GM10266 (cell line): ENCODE data around the gene ZBTB7B.

Source experiments
- DNase-seq: peaks from one replicate; pipeline ENCODE4 v3.0.0; 2012; ENCODE audit errors: extremely low spot score
- CTCF ChIP-seq: IDR thresholded peaks from 2 replicates; pipeline ENCODE4 v1.5.1; 2012; ENCODE audit warnings: mild to moderate bottlenecking, low read depth; ENCODE audit not compliant: control insufficient read depth, insufficient read depth; ENCODE audit errors: missing control alignments

ZBTB7B gene

GRCh38 chr1:155044812-155045657, 42.4 kb downstream of the ZBTB7B start:
- peak; percentile 79 for TF ChIP-seq CTCF
- DNase-seq: peak; percentile 78

DNA sequence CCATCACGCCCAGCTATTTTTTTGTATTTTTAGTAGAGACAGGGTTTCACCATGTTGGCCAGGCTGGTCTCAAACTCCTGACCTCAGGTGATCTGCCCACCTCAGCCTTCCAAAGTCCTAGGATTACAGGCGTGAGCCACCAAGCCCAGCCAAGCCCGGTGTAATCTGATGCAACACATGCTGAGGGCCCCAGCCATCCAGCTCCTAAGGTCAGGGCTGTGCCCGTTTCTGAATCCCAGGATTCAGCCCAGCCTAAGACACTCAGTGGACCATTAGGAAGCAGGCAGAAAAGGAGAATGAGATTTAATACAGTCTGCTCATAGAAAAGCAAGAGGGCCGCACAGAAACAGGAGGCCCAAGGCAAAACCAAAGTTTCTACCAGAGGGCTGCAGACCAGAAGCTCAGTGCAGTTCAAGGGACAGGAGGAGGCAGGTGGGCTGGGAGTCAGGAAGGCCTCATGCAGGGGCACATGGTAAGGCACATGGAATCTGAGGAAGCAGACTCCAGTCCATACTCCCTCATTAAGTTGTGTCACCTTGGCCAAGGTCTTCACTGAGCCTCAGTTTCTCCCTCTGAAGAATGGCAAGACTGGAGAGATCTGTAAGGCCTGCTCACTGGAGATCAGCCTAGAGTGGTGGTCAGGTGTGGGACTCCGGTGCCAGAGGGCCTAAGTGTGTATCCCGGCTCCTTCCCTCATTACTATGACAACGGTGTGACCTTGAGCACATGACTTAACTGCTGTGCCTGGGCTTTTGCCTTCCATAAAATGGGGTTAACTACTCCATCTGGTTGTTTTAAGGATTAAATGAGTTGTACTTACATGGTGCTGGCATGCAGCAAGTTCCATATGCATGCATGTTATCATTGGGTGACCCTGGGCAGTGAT, 46.1 kb downstream of the ZBTB7B start:
- TF ChIP-seq CTCF: no peak
- DNase-seq: no peak

GRCh38 chr1:155049651-155050559, 47.3 kb downstream of the ZBTB7B start:
- no peak for TF ChIP-seq CTCF
- no peak for DNase-seq

DNA sequence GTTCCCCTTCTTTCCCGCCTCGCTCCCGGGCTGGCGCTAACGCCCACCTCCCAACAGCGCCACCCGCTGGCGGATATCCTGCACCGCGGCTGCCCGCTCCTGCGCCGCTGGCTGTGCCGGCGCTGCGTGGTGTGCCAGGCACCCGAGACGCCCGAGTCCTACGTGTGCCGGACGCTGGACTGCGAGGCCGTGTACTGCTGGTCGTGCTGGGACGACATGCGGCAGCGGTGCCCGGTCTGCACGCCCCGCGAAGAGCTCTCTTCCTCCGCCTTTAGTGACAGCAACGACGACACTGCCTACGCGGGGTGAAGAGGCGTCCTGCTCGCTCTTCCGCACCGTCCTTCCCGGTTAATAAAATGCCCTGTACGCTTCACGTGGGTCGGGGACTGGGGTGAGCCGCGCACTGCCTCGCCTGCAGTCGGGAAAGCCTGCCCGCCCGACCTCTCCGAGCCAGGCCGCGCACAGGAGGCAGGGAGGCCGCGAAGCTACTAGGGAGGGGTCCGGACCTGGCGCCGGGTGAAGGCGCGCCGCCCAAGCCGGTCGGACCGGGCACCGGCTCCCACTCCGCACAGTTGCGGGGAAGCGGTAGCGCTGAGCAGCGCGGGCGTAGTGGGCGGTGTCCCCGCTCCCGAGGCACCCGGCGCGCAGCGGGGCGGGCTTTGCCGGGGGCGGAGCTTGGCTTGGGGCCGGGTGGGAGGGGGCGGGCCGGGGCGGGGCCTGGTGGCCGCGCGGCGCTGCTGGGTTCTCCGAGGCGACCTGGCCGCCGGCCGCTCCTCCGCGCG, 48.1 kb downstream of the ZBTB7B start, which contains the start of gene ADAM15:
Gene ADAM15 (plus strand): TSS at position 757 of the 782 bp plus-strand sequence. CDS start 71 bp downstream, outside the sequence.
- peak; percentile 99 for DNase-seq

DNA sequence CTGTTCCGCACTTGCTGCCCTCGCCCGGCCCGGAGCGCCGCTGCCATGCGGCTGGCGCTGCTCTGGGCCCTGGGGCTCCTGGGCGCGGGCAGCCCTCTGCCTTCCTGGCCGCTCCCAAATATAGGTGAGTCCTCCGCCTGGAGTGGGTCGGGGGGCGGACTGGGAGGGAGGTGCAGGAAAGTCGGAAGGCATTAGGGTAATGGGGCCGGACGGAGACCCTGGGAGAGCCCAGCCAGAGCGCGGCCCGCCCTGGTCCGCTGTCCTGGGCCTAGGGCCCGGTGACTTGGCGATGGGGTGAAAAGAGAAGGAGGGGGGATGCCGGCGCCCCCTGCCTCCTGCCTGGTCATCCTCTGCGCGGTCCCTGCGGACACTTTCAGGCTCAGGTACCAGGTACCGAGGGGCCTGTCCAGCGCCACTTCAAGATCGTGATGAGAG, 48.8 kb downstream of the ZBTB7B start:
- no peak for TF ChIP-seq CTCF
- no peak for DNase-seq

More for the DNA sequence above, 48.1 kb downstream of the ZBTB7B start, which contains the start of gene ADAM15:
- TF ChIP-seq CTCF: peak; percentile 97
